GM19238 (cell line): ENCODE measurements around the gene GRIK5.
"Not testable (repeated sequence)": the region's sequence is repeated elsewhere in the genome, so short reads cannot be mapped to it uniquely, and the experiment has no call there.

Experiments
- DNase-seq: peaks from one replicate; pipeline ENCODE4 v3.0.0; 2011; ENCODE audit warnings: low spot score; ENCODE audit not compliant: insufficient read length

GRIK5 gene

GRCh38 chr19:42069619-42070351, at the start of gene GRIK5:
TSS of gene GRIK5 (minus strand) at chr19:42070206. CDS start at chr19:42065770, 4,436 bp downstream.
- DNase-seq = no peak

GRCh38 chr19:42117076-42117475, 47.1 kb upstream of the GRIK5 start:
- DNase-seq = no peak

- DNase-seq = no peak
Observed at GRCh38 chr19:42116308-42117075, 46.5 kb upstream of the GRIK5 start.

GRCh38 chr19:42115705-42116104, 45.7 kb upstream of the GRIK5 start:
- DNase-seq = no peak

GRCh38 chr19:42115219-42115618, 45.2 kb upstream of the GRIK5 start:
- no peak for DNase-seq

GRCh38 chr19:42114412-42114811, 44.4 kb upstream of the GRIK5 start:
- peak; percentile 78 for DNase-seq

GRCh38 chr19:42113641-42114348, 43.8 kb upstream of the GRIK5 start:
- DNase-seq = peak; percentile 75

- DNase-seq = no peak
Observed at GRCh38 chr19:42111811-42112210, 41.8 kb upstream of the GRIK5 start.

- no peak for DNase-seq
Observed at GRCh38 chr19:42111384-42111783, 41.4 kb upstream of the GRIK5 start.

- no peak for DNase-seq
Observed at GRCh38 chr19:42110658-42111057, 40.7 kb upstream of the GRIK5 start.

- DNase-seq = no peak
Observed at GRCh38 chr19:42109896-42110295, 39.9 kb upstream of the GRIK5 start.

GRCh38 chr19:42108527-42109389, 38.8 kb upstream of the GRIK5 start:
- peak; percentile 80 for DNase-seq

GRCh38 chr19:42105368-42105767, 35.4 kb upstream of the GRIK5 start:
- no peak for DNase-seq

GRCh38 chr19:42102877-42103276, 32.9 kb upstream of the GRIK5 start:
- DNase-seq = no peak

GRCh38 chr19:42100241-42100640, 30.2 kb upstream of the GRIK5 start:
- not testable (repeated sequence) for DNase-seq

- DNase-seq = no peak
Observed at GRCh38 chr19:42099336-42099925, 29.4 kb upstream of the GRIK5 start.

- DNase-seq = no peak
Observed at GRCh38 chr19:42098781-42099180, 28.8 kb upstream of the GRIK5 start.

- DNase-seq = no peak
Observed at GRCh38 chr19:42097461-42097860, 27.5 kb upstream of the GRIK5 start.

GRCh38 chr19:42096255-42096837, 26.3 kb upstream of the GRIK5 start:
- no peak for DNase-seq

- DNase-seq = no peak
Observed at GRCh38 chr19:42095814-42096230, 25.8 kb upstream of the GRIK5 start.
